ENCODE data around the gene POLR3E.

DNA sequence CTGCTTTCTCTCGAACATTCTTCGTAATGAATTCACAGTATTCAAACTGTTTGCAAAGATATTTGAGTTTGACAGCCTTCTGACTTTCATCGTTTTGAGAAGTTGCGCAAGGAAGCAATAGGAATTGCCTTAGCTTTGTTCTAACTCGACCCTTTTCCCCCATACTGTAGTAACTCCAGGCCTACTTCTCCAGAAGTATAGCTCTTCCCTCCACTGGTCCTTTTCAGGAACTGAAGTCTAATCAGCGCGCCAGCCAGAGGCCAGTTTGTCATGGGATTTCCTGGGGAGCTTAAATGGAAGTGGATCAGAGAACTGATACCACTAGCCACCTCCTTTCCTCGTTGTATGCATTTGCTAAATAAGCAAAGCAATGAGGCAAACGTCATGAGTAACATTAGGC is 49.3 kb downstream of the POLR3E start:
- no peak for TF ChIP-seq CTCF (IDR thresholded peaks at IDR 0.05)
- TF ChIP-seq POLR2A (IDR thresholded peaks at IDR 0.05), result no peak

All from esophagus squamous epithelium (tissue), 4 donors.